Measurements from ENCODE around the gene TMEM114.

DNA sequence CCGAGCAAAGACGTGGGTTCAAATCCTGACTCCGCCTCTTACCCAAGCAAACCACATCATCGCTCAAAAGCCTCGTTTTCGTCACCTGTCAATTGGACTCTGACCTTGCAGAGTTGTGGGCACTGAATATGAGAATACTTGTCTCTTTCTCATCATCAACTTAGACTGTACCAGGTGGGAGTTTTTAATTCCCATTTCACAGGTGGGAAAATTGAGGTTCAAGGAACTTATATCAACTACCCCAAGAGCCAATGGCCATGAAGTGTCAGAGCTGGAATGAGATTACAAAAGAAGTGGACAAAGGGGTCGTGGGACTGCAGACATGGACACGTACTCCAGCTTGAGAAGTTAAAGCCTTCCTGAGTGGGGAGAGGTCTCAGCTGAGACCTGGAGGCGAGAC is 10.8 kb downstream of the TMEM114 start:
- TF ChIP-seq POLR2A (IDR thresholded peaks at IDR 0.05), result no peak
- TF ChIP-seq, protein P1, sequence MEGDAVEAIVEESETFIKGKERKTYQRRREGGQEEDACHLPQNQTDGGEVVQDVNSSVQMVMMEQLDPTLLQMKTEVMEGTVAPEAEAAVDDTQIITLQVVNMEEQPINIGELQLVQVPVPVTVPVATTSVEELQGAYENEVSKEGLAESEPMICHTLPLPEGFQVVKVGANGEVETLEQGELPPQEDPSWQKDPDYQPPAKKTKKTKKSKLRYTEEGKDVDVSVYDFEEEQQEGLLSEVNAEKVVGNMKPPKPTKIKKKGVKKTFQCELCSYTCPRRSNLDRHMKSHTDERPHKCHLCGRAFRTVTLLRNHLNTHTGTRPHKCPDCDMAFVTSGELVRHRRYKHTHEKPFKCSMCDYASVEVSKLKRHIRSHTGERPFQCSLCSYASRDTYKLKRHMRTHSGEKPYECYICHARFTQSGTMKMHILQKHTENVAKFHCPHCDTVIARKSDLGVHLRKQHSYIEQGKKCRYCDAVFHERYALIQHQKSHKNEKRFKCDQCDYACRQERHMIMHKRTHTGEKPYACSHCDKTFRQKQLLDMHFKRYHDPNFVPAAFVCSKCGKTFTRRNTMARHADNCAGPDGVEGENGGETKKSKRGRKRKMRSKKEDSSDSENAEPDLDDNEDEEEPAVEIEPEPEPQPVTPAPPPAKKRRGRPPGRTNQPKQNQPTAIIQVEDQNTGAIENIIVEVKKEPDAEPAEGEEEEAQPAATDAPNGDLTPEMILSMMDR (IDR thresholded peaks at IDR 0.05), result no peak

Data from thyroid gland (tissue), 4 donors.